Tibial nerve (tissue), 4 donors: Measurements from ENCODE around the gene NRG2. TPM values are rescaled to one million over a fixed set of nuclear protein-coding genes. Genes with fewer than 3 reads are reported as not detected.

Experiments used
- DNase-seq, 2 donors: peaks; one replicate each; pipeline ENCODE4 v3.0.0-alpha.2; 2019; ENCODE audit warnings: low spot score in 2 of 2
- H3K27ac ChIP-seq, 4 donors: fragments of 200-600 bp; sonication (generic) in 3 of 4; one replicate each; pipeline ENCODE4 v1.5.1; 2017 to 2019; ENCODE audit warnings: mild to moderate bottlenecking in 1 of 4
- H3K27me3 ChIP-seq, 2 donors: fragments of 200-600 bp; sonication (generic) in 1 of 2; one replicate each; pipeline versions ENCODE4 v1.5.1 to v1.6.0; 2017 to 2019
- H3K36me3 ChIP-seq, 3 donors: fragments of 200-600 bp; sonication (generic); one replicate each; pipeline ENCODE4 v1.5.1; 2018 to 2019
- H3K4me1 ChIP-seq, 4 donors: fragments of 200-600 bp; sonication (generic) in 3 of 4; one replicate each; pipeline ENCODE4 v1.5.1; 2017 to 2019
- H3K4me3 ChIP-seq, 4 donors: fragments of 200-600 bp; sonication (generic) in 3 of 4; one replicate each; pipeline ENCODE4 v1.5.1; 2017 to 2019; ENCODE audit warnings: mild to moderate bottlenecking in 1 of 4, moderate library complexity in 1 of 4
- H3K9me3 ChIP-seq, 4 donors: fragments of 200-600 bp; sonication (generic) in 3 of 4; one replicate each; pipeline ENCODE4 v1.5.1; 2017 to 2019
- EP300 ChIP-seq, 2 donors: sonication (generic); formaldehyde crosslinking; IDR thresholded peaks; one replicate each; pipeline ENCODE4 v1.6.1; 2017; ENCODE audit warnings: antibody characterized with exemption in 2 of 2, mild to moderate bottlenecking in 1 of 2
- POLR2A ChIP-seq, 2 donors: fragments of 450-650 bp; IDR thresholded peaks; one replicate each; pipeline ENCODE4 v1.6.1; 2017; ENCODE audit warnings: antibody characterized with exemption in 2 of 2, mild to moderate bottlenecking in 2 of 2, moderate library complexity in 2 of 2
- WGBS, 2 donors: methylation state at CpG; one replicate each; pipeline ENCODE4 v1.1.5; 2018; 5-methylcytosine and 5-hydroxymethylcytosine counted together
- total RNA-seq, 4 donors: library from RNA; depleted of rRNA; stranded (reverse); fragments of >200 nt; gene quantifications; one replicate each; pipeline ENCODE4 v1.1.0, GENCODE V29; 2016
- TF ChIP-seq, protein P1 (sequence below), 5 experiments: fragments of 200-600 bp in 3 of 5; fragments of 450-650 bp in 2 of 5; sonication (generic) in 3 of 5; IDR thresholded peaks; one replicate each; pipeline ENCODE4 v1.5.1; 2016 to 2019; ENCODE audit warnings: antibody characterized with exemption in 5 of 5, mild to moderate bottlenecking in 3 of 5, moderate library complexity in 2 of 5

Gene NRG2
- total RNA-seq, 4 donors from 2014 or later: 2.0 to 5.1 (median 3.4) TPM

DNA sequence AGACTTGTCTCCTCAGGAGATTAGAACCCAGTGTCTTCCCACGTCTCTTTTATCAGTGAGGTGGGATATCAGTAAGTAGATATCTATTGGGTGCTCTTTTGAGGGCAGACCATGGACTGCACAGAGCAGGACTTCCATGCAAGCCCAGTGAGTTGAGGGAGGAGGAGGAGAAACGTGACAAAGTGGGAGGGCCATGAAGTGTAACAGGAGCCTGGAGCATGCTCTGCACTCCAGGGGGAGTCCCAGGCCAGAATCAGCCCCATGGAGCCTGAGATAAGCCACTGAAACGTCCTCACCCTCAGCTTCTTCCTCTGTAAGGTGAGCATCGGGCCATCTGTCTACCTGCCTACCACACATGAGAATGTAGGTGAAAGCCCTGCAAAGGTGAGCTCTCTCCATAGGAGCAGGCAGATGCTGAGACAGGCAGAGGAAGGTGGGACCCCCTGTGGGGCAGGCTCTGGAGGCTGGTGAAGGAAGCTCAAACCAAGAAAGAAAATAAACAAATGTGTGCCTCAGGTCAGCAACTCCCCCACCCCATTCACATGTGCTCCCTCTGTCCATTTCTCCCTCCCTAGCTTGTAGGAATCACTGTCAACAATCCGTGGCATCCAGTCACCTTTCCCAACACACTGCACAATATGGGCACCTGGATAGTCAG, 87.4 kb downstream of the NRG2 start:
- H3K4me1 ChIP-seq: peaks cover 0 to 10% (median 0%) of the 10 kb centered on the region in 4 donors
- H3K36me3 ChIP-seq: no peaks in the 10 kb centered on the region
- H3K9me3 ChIP-seq: no peaks in the 10 kb centered on the region
- no peak for DNase-seq
- TF ChIP-seq POLR2A (IDR thresholded peaks at IDR 0.05) (no peak), EP300 (IDR thresholded peaks at IDR 0.05) (no peak)
- TF ChIP-seq, protein P1, sequence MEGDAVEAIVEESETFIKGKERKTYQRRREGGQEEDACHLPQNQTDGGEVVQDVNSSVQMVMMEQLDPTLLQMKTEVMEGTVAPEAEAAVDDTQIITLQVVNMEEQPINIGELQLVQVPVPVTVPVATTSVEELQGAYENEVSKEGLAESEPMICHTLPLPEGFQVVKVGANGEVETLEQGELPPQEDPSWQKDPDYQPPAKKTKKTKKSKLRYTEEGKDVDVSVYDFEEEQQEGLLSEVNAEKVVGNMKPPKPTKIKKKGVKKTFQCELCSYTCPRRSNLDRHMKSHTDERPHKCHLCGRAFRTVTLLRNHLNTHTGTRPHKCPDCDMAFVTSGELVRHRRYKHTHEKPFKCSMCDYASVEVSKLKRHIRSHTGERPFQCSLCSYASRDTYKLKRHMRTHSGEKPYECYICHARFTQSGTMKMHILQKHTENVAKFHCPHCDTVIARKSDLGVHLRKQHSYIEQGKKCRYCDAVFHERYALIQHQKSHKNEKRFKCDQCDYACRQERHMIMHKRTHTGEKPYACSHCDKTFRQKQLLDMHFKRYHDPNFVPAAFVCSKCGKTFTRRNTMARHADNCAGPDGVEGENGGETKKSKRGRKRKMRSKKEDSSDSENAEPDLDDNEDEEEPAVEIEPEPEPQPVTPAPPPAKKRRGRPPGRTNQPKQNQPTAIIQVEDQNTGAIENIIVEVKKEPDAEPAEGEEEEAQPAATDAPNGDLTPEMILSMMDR (IDR thresholded peaks at IDR 0.05): no peak
- no peaks in the 10 kb centered on the region for H3K27me3 ChIP-seq
- H3K27ac ChIP-seq: no peak overlapping the region
- H3K4me3 ChIP-seq: no peak overlapping the region
- WGBS, 2 donors: 62 to 65% methylated on average over 5 of the region's 5 CpGs

DNA sequence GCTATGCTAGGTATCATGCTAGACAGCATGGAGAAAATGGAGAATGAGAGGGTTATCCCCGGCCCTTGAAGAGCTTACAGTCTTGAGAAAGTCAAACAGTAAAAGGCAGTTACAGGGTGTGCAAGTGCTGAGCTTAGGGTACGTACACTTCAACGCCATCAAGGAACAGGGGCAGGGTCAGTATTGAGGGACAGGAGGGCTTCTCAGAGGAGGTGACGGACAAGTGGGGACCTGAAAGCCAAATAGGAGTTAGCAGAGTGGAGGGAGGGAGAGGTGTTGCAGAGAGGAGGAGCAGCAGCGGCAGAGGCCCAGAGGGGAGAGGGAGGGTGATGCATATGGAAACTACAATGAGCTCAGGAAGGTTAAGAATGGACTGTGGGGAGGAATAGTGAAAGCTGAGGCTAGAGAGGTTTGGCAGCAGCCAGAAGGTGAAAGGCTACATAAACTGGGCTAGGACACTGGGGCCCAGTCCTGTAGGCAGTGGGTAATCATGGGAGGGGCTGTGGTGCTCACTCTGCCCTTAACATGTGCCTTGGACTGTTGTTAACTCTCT, 88.0 kb downstream of the NRG2 start:
- Histone ChIP-seq H3K27ac (no peak overlapping the region), H3K4me3 (no peak overlapping the region), H3K9me3 (no peaks in the 10 kb centered on the region), H3K36me3 (no peaks in the 10 kb centered on the region), H3K4me1 (peaks cover 0 to 10% (median 0%) of the 10 kb centered on the region in 4 donors), H3K27me3 (no peaks in the 10 kb centered on the region)
- DNase-seq: no peak
- no peak for TF ChIP-seq POLR2A (IDR thresholded peaks at IDR 0.05)
- TF ChIP-seq EP300 (IDR thresholded peaks at IDR 0.05): no peak
- TF ChIP-seq, protein P1 (IDR thresholded peaks at IDR 0.05): no peak
- 72 to 76% methylated on average over 5 of the region's 5 CpGs for WGBS, 2 donors

DNA sequence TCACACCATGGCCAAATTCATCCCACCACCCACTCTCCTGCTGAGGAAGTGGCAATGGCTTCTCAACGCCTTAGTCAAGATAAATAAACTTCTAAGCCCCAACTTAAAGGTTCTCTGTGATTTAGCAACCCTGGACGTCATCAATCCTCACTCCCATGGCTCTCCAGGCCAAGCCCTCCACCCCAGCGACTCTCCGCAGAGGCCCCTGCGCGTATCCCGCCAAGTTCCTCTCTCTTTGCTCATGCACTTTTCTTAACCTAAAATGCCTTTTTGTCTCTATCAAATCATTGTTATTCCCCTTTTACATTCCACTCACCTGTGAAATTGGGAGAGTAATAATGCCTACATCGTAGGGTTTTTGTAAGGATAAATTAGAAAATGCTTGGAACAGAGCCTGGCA, 88.6 kb downstream of the NRG2 start:
- H3K4me1 ChIP-seq: peaks cover 0 to 10% (median 0%) of the 10 kb centered on the region in 4 donors
- H3K27ac ChIP-seq: no peak overlapping the region
- no peaks in the 10 kb centered on the region for H3K9me3 ChIP-seq
- 73 to 81% methylated on average over 8 of the region's 8 CpGs for WGBS, 2 donors
- DNase-seq: no peak
- TF ChIP-seq, protein P1 (IDR thresholded peaks at IDR 0.05): no peak
- TF ChIP-seq EP300 (IDR thresholded peaks at IDR 0.05) (no peak), POLR2A (IDR thresholded peaks at IDR 0.05) (no peak)
- H3K27me3 ChIP-seq: no peaks in the 10 kb centered on the region
- no peaks in the 10 kb centered on the region for H3K36me3 ChIP-seq
- no peak overlapping the region for H3K4me3 ChIP-seq

DNA sequence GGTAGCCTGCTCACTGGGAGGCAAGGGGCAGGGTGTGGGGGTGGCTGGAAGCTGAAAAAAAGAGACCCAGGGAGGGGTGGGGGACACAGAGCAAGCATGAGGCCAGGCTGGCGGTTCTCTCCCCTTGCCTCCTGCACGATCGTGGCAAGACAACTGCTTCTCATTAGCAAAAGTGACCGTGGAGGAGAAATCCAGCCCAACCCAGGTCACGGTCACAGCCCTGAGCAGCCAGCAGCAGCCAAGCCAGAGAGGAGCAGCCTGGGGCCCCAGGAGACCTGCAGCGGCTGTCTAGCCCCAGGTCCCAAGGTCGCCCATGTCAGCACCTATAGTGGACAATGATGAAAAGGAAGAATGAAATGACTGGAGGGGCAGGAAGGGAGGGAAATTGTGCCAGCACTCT, 89.1 kb downstream of the NRG2 start:
- 50 to 75% methylated on average over 7 of the region's 7 CpGs for WGBS, 2 donors
- TF ChIP-seq POLR2A (IDR thresholded peaks at IDR 0.05) (no peak), EP300 (IDR thresholded peaks at IDR 0.05) (no peak)
- TF ChIP-seq, protein P1 (IDR thresholded peaks at IDR 0.05): no peak
- H3K27me3 ChIP-seq: no peaks in the 10 kb centered on the region
- no peak overlapping the region for H3K4me3 ChIP-seq
- H3K27ac ChIP-seq: no peak overlapping the region
- no peak for DNase-seq
- H3K9me3 ChIP-seq: no peaks in the 10 kb centered on the region
- peaks cover 0 to 10% (median 0%) of the 10 kb centered on the region in 4 donors for H3K4me1 ChIP-seq
- no peaks in the 10 kb centered on the region for H3K36me3 ChIP-seq

DNA sequence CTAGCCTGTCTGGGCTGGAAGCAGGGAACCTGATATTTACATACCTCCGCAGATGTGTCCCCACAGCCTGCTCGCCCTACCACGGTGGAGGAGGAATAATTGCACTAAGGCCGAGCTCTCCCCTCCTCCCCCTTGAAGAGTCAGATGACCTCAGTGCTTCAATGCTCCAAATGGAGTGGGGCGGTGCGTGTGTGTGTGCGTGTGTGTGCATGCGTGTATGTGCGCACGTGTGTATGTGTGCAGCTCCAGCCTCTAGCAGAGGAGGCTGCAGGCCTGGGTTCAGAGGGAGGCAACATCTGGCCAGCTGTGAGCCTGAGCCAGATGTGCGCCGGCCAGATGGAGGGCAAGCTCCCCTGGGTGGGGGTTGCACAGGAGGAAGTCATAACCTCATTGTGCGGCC, 90.5 kb downstream of the NRG2 start:
- Histone ChIP-seq H3K9me3 (no peaks in the 10 kb centered on the region), H3K4me3 (no peak overlapping the region), H3K4me1 (peaks cover 0 to 10% (median 0%) of the 10 kb centered on the region in 4 donors), H3K36me3 (no peaks in the 10 kb centered on the region), H3K27ac (no peak overlapping the region), H3K27me3 (no peaks in the 10 kb centered on the region)
- TF ChIP-seq POLR2A (IDR thresholded peaks at IDR 0.05) (no peak), EP300 (IDR thresholded peaks at IDR 0.05) (no peak)
- TF ChIP-seq, protein P1 (IDR thresholded peaks at IDR 0.05): no peak
- no peak for DNase-seq
- 80 to 87% methylated on average over 11 to 13 of the region's 13 CpGs for WGBS, 2 donors
